BLaER1 treated with 17β-estradiol and CSF1 and Interleukin-3, amounts not matched to agents 10 nM and 100 nM (cell line): ENCODE measurements around the gene TSPAN33.
A peak's percentile ranks its signal among the peaks of the same experiment; 100 is the strongest.

ENCODE experiments used
- H3K27ac ChIP-seq, 11 experiments: shearing (Covaris generic); formaldehyde crosslinking; 2 replicates each; pipeline ENCODE4 v1.8.1; 2022
- H3K27me3 ChIP-seq, 11 experiments: shearing (Covaris generic); formaldehyde crosslinking; 2 replicates each; pipeline ENCODE4 v1.8.1; 2022
- H3K36me3 ChIP-seq, 11 experiments: shearing (Covaris generic); formaldehyde crosslinking; 2 replicates each; pipeline ENCODE4 v1.8.1; 2022
- H3K4me1 ChIP-seq, 10 experiments: shearing (Covaris generic); formaldehyde crosslinking; 2 replicates each; pipeline ENCODE4 v1.8.1; 2022
- H3K4me2 ChIP-seq, 11 experiments: shearing (Covaris generic); formaldehyde crosslinking; 2 replicates each; pipeline ENCODE4 v1.8.1; 2022
- H3K4me3 ChIP-seq, 10 experiments: shearing (Covaris generic); formaldehyde crosslinking; 2 replicates each; pipeline ENCODE4 v1.8.1; 2022
- H3K9ac ChIP-seq, 11 experiments: shearing (Covaris generic); formaldehyde crosslinking; 2 replicates each; pipeline ENCODE4 v1.8.1; 2022
- H3K9me3 ChIP-seq, 11 experiments: shearing (Covaris generic); formaldehyde crosslinking; replicated peaks in 1 of 11; 2 replicates each; pipeline ENCODE4 v1.8.1; 2022
- H4K20me1 ChIP-seq, 11 experiments: shearing (Covaris generic); formaldehyde crosslinking; 2 replicates each; pipeline ENCODE4 v1.8.1; 2022
- Cebpa-rat ChIP-seq, 11 experiments: shearing (Covaris generic); IDR thresholded peaks; 2 replicates each; pipeline ENCODE4 v1.8.1; 2022

TSPAN33 gene

DNA sequence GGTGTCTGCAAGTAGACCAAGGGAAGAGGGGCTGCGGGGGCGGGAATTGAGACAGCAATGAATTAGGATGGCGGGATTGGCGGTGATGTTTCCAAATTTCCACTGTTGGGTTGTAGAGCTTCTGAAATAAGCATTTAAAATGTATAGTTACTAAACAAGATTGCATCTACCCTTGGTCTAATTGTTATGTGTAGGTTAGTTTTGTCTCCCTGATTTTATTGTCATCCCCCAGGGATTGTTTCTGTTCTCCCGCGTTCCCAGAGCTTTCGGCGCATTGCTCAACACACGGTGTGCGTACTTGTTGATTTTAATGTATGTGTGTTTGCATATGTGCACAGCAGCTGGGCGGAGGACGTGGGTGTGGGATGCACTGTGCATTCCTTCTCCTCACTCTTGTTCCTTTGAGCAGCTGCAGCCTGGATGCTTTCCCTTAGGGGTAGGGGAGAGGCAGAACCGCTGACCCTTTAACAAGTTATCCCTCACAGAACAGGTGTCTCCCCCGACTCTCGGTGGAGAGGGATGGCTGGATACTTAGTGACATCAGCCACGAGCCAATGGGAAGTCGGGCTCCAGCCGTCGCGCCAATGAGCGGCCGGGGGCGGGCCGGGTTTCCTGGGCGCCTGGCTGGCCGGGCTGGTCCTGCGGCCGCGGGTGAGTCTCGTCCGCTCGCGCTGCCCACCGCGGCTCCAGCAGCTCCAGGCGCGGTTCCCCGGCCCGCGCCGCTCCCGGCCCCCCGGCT lies at the start of gene TSPAN33:
Gene TSPAN33 (plus strand): TSS at position 613 of the 739 bp plus-strand sequence. CDS start 274 bp downstream, outside the sequence.
- Histone ChIP-seq H3K4me3 (peak within 1 kb of the TSS; percentile 74 to 94 (median 90)), H3K4me1 (peaks cover 35 to 55% (median 49%) of the 10 kb centered on the region in 10 experiments), H3K27me3 (peaks cover 0 to 24% (median 7%) of the 10 kb centered on the region in 11 experiments; a peak in 9 of 22 replicates), H3K9me3 (no peaks in the 10 kb centered on the region), H4K20me1 (peaks cover 0 to 11% (median 0%) of the 10 kb centered on the region in 11 experiments; a peak in 4 of 22 replicates), H3K27ac (peak within 1 kb of the TSS; percentile 38 to 76 (median 69); a peak in 21 of 22 replicates), H3K36me3 (0 out of 22 replicates have a peak, but pooled peaks cover 0 to 5% (median 0%) of the 10 kb centered on the region in 11 experiments), H3K9ac (peak within 1 kb of the TSS; percentile 74 to 87 (median 84)), H3K4me2 (peak within 1 kb of the TSS; percentile 87 to 98 (median 95))
- TF ChIP-seq Cebpa-rat (IDR thresholded peaks at IDR 0.05): 0 out of 22 replicates have a peak, but pooled peaks of 1 of the 11 experiments have one; percentile 11

- H3K27me3 ChIP-seq: no peaks in the 10 kb centered on the region
- peaks cover 24 to 52% (median 39%) of the 10 kb centered on the region in 10 experiments for H3K4me1 ChIP-seq
- H3K9ac ChIP-seq: no peak overlapping the region
- no peak for TF ChIP-seq Cebpa-rat (IDR thresholded peaks at IDR 0.05)
- no peaks in the 10 kb centered on the region for H3K36me3 ChIP-seq
- peak overlapping the region; percentile 18 to 61 (median 40) for H3K4me2 ChIP-seq
- H3K9me3 ChIP-seq: no peaks in the 10 kb centered on the region
- peak overlapping the region in 6 of 11 experiments; percentile 7 to 48 (median 30); a peak in 6 of 22 replicates for H3K27ac ChIP-seq
- H4K20me1 ChIP-seq: no peaks in the 10 kb centered on the region
- no peak overlapping the region for H3K4me3 ChIP-seq
Measured at GRCh38 chr7:129095258-129095657, 49.2 kb upstream of the TSPAN33 start.

- peaks cover 45 to 67% (median 62%) of the 10 kb centered on the region in 10 experiments for H3K4me1 ChIP-seq
- no peak overlapping the region for H3K27ac ChIP-seq
- peak overlapping the region in 7 of 11 experiments; percentile 2 to 31 (median 24); a peak in 10 of 22 replicates for H3K4me2 ChIP-seq
Measured at GRCh38 chr7:129098409-129099084, 46.0 kb upstream of the TSPAN33 start.

DNA sequence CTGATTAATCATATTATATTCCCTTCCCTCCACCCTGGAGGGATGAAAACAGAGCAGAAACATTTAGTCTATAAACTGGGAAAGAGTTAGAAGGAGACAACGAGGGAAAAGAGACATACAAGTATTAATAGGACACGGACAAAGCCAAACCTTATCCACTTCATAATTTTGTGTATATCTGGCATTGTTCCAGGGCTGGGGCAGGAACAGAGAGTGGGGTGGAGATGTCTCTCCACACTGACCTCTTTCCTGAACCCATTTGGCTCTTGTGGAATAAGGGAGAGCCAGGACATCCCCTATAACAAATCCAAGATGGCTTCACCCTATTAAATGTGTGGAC lies 43.7 kb upstream of the TSPAN33 start:
- Histone ChIP-seq H3K4me1 (peaks cover 36 to 59% (median 53%) of the 10 kb centered on the region in 10 experiments), H3K9ac (no peak overlapping the region), H3K4me3 (no peak overlapping the region), H3K27ac (peak overlapping the region in 4 of 11 experiments; percentile 4 to 43 (median 32); a peak in 2 of 22 replicates), H3K9me3 (no peaks in the 10 kb centered on the region), H3K27me3 (no peaks in the 10 kb centered on the region), H3K4me2 (peak overlapping the region; percentile 74 to 95 (median 82)), H3K36me3 (no peaks in the 10 kb centered on the region), H4K20me1 (no peaks in the 10 kb centered on the region)
- no peak for TF ChIP-seq Cebpa-rat (IDR thresholded peaks at IDR 0.05)

More at GRCh38 chr7:129098409-129099084, 46.0 kb upstream of the TSPAN33 start:
- Histone ChIP-seq H3K36me3 (no peaks in the 10 kb centered on the region), H3K27me3 (no peaks in the 10 kb centered on the region), H4K20me1 (no peaks in the 10 kb centered on the region), H3K4me3 (no peak overlapping the region), H3K9me3 (no peaks in the 10 kb centered on the region), H3K9ac (no peak overlapping the region)
- no peak for TF ChIP-seq Cebpa-rat (IDR thresholded peaks at IDR 0.05)

- H3K9me3 ChIP-seq: no peaks in the 10 kb centered on the region
- peaks cover 34 to 56% (median 50%) of the 10 kb centered on the region in 10 experiments for H3K4me1 ChIP-seq
- H3K4me3 ChIP-seq: peak overlapping the region in 6 of 10 experiments; percentile 0 to 39 (median 12); a peak in 8 of 20 replicates
Measured at GRCh38 chr7:129101746-129102145, 42.8 kb upstream of the TSPAN33 start.

GRCh38 chr7:129103561-129104324 lies 40.8 kb upstream of the TSPAN33 start:
- peak overlapping the region; percentile 74 to 95 (median 82); a peak in 21 of 22 replicates for H3K4me2 ChIP-seq
- no peak overlapping the region for H3K4me3 ChIP-seq
- peaks cover 34 to 49% (median 42%) of the 10 kb centered on the region in 10 experiments for H3K4me1 ChIP-seq
- H3K36me3 ChIP-seq: no peaks in the 10 kb centered on the region
- no peaks in the 10 kb centered on the region for H4K20me1 ChIP-seq
- H3K9ac ChIP-seq: no peak overlapping the region
- TF ChIP-seq Cebpa-rat (IDR thresholded peaks at IDR 0.05): no peak
- peak overlapping the region in 3 of 11 experiments; percentile 18 to 55 (median 40); a peak in 3 of 22 replicates for H3K27ac ChIP-seq
- no peaks in the 10 kb centered on the region for H3K9me3 ChIP-seq
- H3K27me3 ChIP-seq: no peaks in the 10 kb centered on the region

More at GRCh38 chr7:129101746-129102145, 42.8 kb upstream of the TSPAN33 start:
- no peaks in the 10 kb centered on the region for H4K20me1 ChIP-seq
- TF ChIP-seq Cebpa-rat (IDR thresholded peaks at IDR 0.05): no peak
- H3K27ac ChIP-seq: peak overlapping the region in 9 of 11 experiments; percentile 18 to 55 (median 42); a peak in 11 of 22 replicates
- H3K4me2 ChIP-seq: peak overlapping the region; percentile 74 to 95 (median 82)
- H3K36me3 ChIP-seq: no peaks in the 10 kb centered on the region
- H3K27me3 ChIP-seq: no peaks in the 10 kb centered on the region
- peak overlapping the region in 3 of 11 experiments; percentile 23 to 25 (median 23); a peak in 2 of 22 replicates for H3K9ac ChIP-seq

- no peak overlapping the region for H3K4me2 ChIP-seq
- H3K4me3 ChIP-seq: no peak overlapping the region
- H3K9ac ChIP-seq: no peak overlapping the region
- no peaks in the 10 kb centered on the region for H4K20me1 ChIP-seq
- no peak for TF ChIP-seq Cebpa-rat (IDR thresholded peaks at IDR 0.05)
- no peaks in the 10 kb centered on the region for H3K9me3 ChIP-seq
- peaks cover 3 to 13% (median 5%) of the 10 kb centered on the region in 10 experiments; a peak in 18 of 20 replicates for H3K4me1 ChIP-seq
- no peaks in the 10 kb centered on the region for H3K27me3 ChIP-seq
- no peaks in the 10 kb centered on the region for H3K36me3 ChIP-seq
- H3K27ac ChIP-seq: no peak overlapping the region
Measured at GRCh38 chr7:129108581-129108980, 35.9 kb upstream of the TSPAN33 start.

- H3K4me2 ChIP-seq: peak overlapping the region in 3 of 11 experiments; percentile 15 to 40 (median 23); a peak in 3 of 22 replicates
- no peak for TF ChIP-seq Cebpa-rat (IDR thresholded peaks at IDR 0.05)
- no peaks in the 10 kb centered on the region for H4K20me1 ChIP-seq
- no peak overlapping the region for H3K4me3 ChIP-seq
- H3K9me3 ChIP-seq: peaks cover 4 to 5% (median 5%) of the 10 kb centered on the region in 11 experiments; a peak in 17 of 22 replicates
- no peaks in the 10 kb centered on the region for H3K27me3 ChIP-seq
- H3K4me1 ChIP-seq: peaks cover 0 to 8% (median 0%) of the 10 kb centered on the region in 10 experiments; a peak in 4 of 20 replicates
- no peak overlapping the region for H3K9ac ChIP-seq
- H3K36me3 ChIP-seq: no peaks in the 10 kb centered on the region
- H3K27ac ChIP-seq: peak overlapping the region in 3 of 11 experiments; percentile 1 to 34 (median 18); a peak in 4 of 22 replicates
Measured at GRCh38 chr7:129110258-129110981, 34.1 kb upstream of the TSPAN33 start.
